K562 (cell line): ENCODE measurements around the gene YKT6. TPM values are rescaled to one million over a fixed set of nuclear protein-coding genes. Genes with fewer than 3 reads are reported as not detected.

ENCODE experiments used
- ATAC-seq: fragments of 200-7000 bp; cut with Tn5 transposase; 3 replicates; pipeline ENCODE4 v1.9.1; 2020; ENCODE audit warnings: moderate library complexity
- BruUV-seq: library from RNA; stranded (reverse); fragments of 400-500 nt; replicated peaks from 2 replicates; lab custom pipeline; 2021; lab: Mats Ljungman, UMichigan
- CTCF ChIA-PET: fragments of 300-600 bp; formaldehyde crosslinking; extraction: SDS; loops from one replicate; lab custom pipeline; 2021; ENCODE audit warnings: low intra/inter-chr PET ratio; lab: Yijun Ruan, JAX
- POLR2A ChIA-PET: fragments of 300-600, 350-650 bp; sonication (Branson Sonifier 250); formaldehyde crosslinking; extraction: SDS; loops from one replicate; lab custom pipeline; 2021; ENCODE audit warnings: antibody characterized with exemption, inconsistent platforms; lab: Yijun Ruan, JAX
- DNase-seq, 4 experiments: peaks; one replicate each; pipeline versions ENCODE4 v3.0.0 to v3.0.0-alpha.2; 2011 to 2018; ENCODE audit warnings: low spot score in 3 of 4, mixed read lengths in 3 of 4; ENCODE audit errors: extremely low read depth in 1 of 4
- FAIRE-seq: peaks from 2 replicates; lab custom pipeline; 2011; peaks lifted over from hg19 to GRCh38; lab: Jason Lieb, UNC
- H2AFZ ChIP-seq: 2 replicates; pipeline ENCODE4 v1.6.0; 2011; ENCODE audit warnings: low read depth, low read length, control low read depth, inconsistent platforms
- H3K27ac ChIP-seq: fragments of 200-600 bp; 3 replicates; pipeline ENCODE4 v1.8.0; 2011; ENCODE audit warnings: low read depth, mild to moderate bottlenecking, control low read depth, inconsistent platforms, low read length, moderate library complexity, mixed read lengths; ENCODE audit errors: extremely low read depth
- H3K27me3 ChIP-seq, 2 experiments: fragments of 300-600 bp in 1 of 2; 2 replicates in 1 of 2; 3 replicates in 1 of 2; pipeline versions ENCODE4 v1.6.0 to v1.8.0; 2011; ENCODE audit warnings: inconsistent platforms in 2 of 2, low read length in 2 of 2, mild to moderate bottlenecking in 1 of 2, mixed read lengths in 1 of 2, moderate library complexity in 1 of 2; ENCODE audit not compliant: control insufficient read depth in 2 of 2, insufficient read depth in 2 of 2
- H3K36me3 ChIP-seq: fragments of 300-600 bp; 3 replicates; pipeline ENCODE4 v1.8.0; 2011; ENCODE audit warnings: mild to moderate bottlenecking, low read length, inconsistent platforms; ENCODE audit not compliant: control insufficient read depth, insufficient read depth
- H3K4me1 ChIP-seq, 2 experiments: fragments of 200-600 bp in 1 of 2; replicated peaks in 1 of 2; 2 replicates in 1 of 2; 3 replicates in 1 of 2; pipeline versions ENCODE4 v1.5.1 to v1.8.0; 2011; ENCODE audit warnings: inconsistent platforms in 2 of 2, low read length in 2 of 2, mild to moderate bottlenecking in 1 of 2, mixed read lengths in 1 of 2, moderate library complexity in 1 of 2; ENCODE audit not compliant: control insufficient read depth in 2 of 2, insufficient read depth in 2 of 2
- H3K4me2 ChIP-seq: 2 replicates; pipeline ENCODE4 v1.6.1; 2011; ENCODE audit warnings: low read length, control low read depth, inconsistent platforms, mixed read lengths; ENCODE audit not compliant: insufficient read depth
- H3K4me3 ChIP-seq: fragments of 200-600 bp; sonication (generic), shearing (Covaris generic); 2 replicates; pipeline ENCODE4 v1.5.1; 2016; ENCODE audit warnings: control low read depth, inconsistent platforms
- H3K79me2 ChIP-seq: fragments of 200-600 bp; 3 replicates; pipeline ENCODE4 v1.8.0; 2011; ENCODE audit warnings: low read length, inconsistent platforms; ENCODE audit not compliant: control insufficient read depth, insufficient read depth
- H3K9ac ChIP-seq, 2 experiments: 2 replicates each; pipeline versions ENCODE4 v1.6.0 to v1.6.1; 2011; ENCODE audit warnings: low read depth in 2 of 2, low read length in 2 of 2, control low read depth in 1 of 2, inconsistent platforms in 1 of 2, mild to moderate bottlenecking in 1 of 2, mixed read lengths in 1 of 2; ENCODE audit not compliant: insufficient read depth in 1 of 2
- H3K9me1 ChIP-seq: one replicate; pipeline ENCODE4 v1.6.0; 2011; ENCODE audit warnings: inconsistent platforms, mild to moderate bottlenecking, low read length, moderate library complexity; ENCODE audit not compliant: control insufficient read depth, insufficient read depth
- H3K9me3 ChIP-seq: replicated peaks from 2 replicates; pipeline ENCODE4 v1.5.1; 2011; ENCODE audit warnings: low read depth, low read length, inconsistent platforms; ENCODE audit not compliant: control insufficient read depth, insufficient read depth
- H4K20me1 ChIP-seq: replicated peaks from 2 replicates; pipeline ENCODE4 v1.6.1; 2011; ENCODE audit warnings: low read length, inconsistent platforms, mixed read lengths; ENCODE audit not compliant: control insufficient read depth, insufficient read depth
- ATF3 ChIP-seq, 2 experiments: fragments of 450-650 bp in 1 of 2; sonication (generic) in 1 of 2; formaldehyde crosslinking in 1 of 2; IDR thresholded peaks in 1 of 2; conservative IDR thresholded peaks in 1 of 2; 2 replicates each; pipeline versions ENCODE4 v1.6.1 to v1.8.1; 2016 to 2023; ENCODE audit warnings: mild to moderate bottlenecking in 2 of 2, moderate library complexity in 2 of 2, inconsistent platforms in 1 of 2, missing genetic modification reagents in 1 of 2
- BCOR ChIP-seq: fragments of 450-650 bp; IDR thresholded peaks from 2 replicates; pipeline ENCODE4 v1.6.1; 2016
- E2F6 ChIP-seq, 2 experiments: IDR thresholded peaks; 2 replicates each; pipeline ENCODE4 v1.6.1; 2011; ENCODE audit warnings: borderline replicate concordance in 1 of 2, control low read depth in 1 of 2, low read depth in 1 of 2, low read length in 1 of 2, mild to moderate bottlenecking in 1 of 2, mixed read lengths in 1 of 2, moderate library complexity in 1 of 2; ENCODE audit not compliant: insufficient read depth in 1 of 2, insufficient read length in 1 of 2, poor library complexity in 1 of 2, severe bottlenecking in 1 of 2; ENCODE audit errors: extremely low read depth in 1 of 2
- FOSL1 ChIP-seq: fragments of 200-800 bp; sonication (Bioruptor generic); conservative IDR thresholded peaks from 2 replicates; pipeline ENCODE4 v1.6.1; 2016; ENCODE audit warnings: missing genetic modification characterization, missing compliant biosample characterization
- JUND ChIP-seq, 2 experiments: IDR thresholded peaks; 2 replicates in 1 of 2; 3 replicates in 1 of 2; pipeline ENCODE4 v1.6.1; 2011; ENCODE audit warnings: borderline replicate concordance in 2 of 2, low read depth in 2 of 2, low read length in 2 of 2, improper control_type of control experiment in 1 of 2, missing biosample characterization in 1 of 2, missing genetic modification characterization in 1 of 2, missing genetic modification reagents in 1 of 2
- L3MBTL2 ChIP-seq: fragments of 450-650 bp; IDR thresholded peaks from 2 replicates; pipeline ENCODE4 v1.6.1; 2016; ENCODE audit warnings: mild to moderate bottlenecking, moderate library complexity
- NCOA1 ChIP-seq: fragments of 450-650 bp; IDR thresholded peaks from 2 replicates; pipeline ENCODE4 v1.6.1; 2016; ENCODE audit warnings: low read depth
- SIRT6 ChIP-seq: IDR thresholded peaks from one replicate; pipeline ENCODE4 v1.6.1; 2012; ENCODE audit warnings: low read depth, mild to moderate bottlenecking, control low read depth, inconsistent platforms, low read length, moderate library complexity
- TSHZ1 ChIP-seq: fragments of 250-450 bp; sonication (Bioruptor Pico); IDR thresholded peaks from 2 replicates; pipeline ENCODE4 v1.4.0; 2020; ENCODE audit warnings: mild to moderate bottlenecking, moderate library complexity
- USF1 ChIP-seq: sonication (generic); formaldehyde crosslinking; IDR thresholded peaks from 2 replicates; pipeline ENCODE4 v1.9.0; 2022; ENCODE audit warnings: mild to moderate bottlenecking, missing genetic modification reagents
- ZFP36 ChIP-seq: fragments of 150-350 bp; IDR thresholded peaks from 2 replicates; pipeline ENCODE4 v1.6.1; 2018; ENCODE audit warnings: low read length, low read depth; ENCODE audit not compliant: partially characterized antibody
- ZNF75A ChIP-seq: fragments of 450-650 bp; formaldehyde crosslinking; IDR thresholded peaks from 2 replicates; pipeline ENCODE4 v1.4.0; 2020; ENCODE audit warnings: mild to moderate bottlenecking
- WGBS: fragments of 100-300 bp; shearing (Covaris generic); methylation state at CpG from one replicate; pipeline ENCODE4 v1.1.6; 2016; ENCODE audit warnings: low coverage, mixed read lengths; ENCODE audit not compliant: insufficient coverage; ENCODE audit errors: missing lambda C conversion rate; 5-methylcytosine and 5-hydroxymethylcytosine counted together
- in situ Hi-C: fragments of 300-500 bp; cut with MboI; formaldehyde crosslinking; loops from 4 replicates; pipeline ENCODE4 v1.15.0; 2018; ENCODE audit warnings: inconsistent platforms, mixed read lengths
- intact Hi-C: fragments of 100-400 bp; cut with micrococcal nuclease; formaldehyde crosslinking; loops from 2 replicates; pipeline ENCODE4 v1.14.2; 2022
- polyA plus RNA-seq, 8 experiments: library from polyadenylated mRNA; depleted of rRNA in 4 of 8; stranded (reverse) in 5 of 8; unstranded in 3 of 8; fragments of >200 nt; fragmentation: Nextera tagmentation in 2 of 8; fragmentation: Illumina TruSeq in 1 of 8; extraction: Ambion mirVana in 2 of 8; extraction: Trizol in 1 of 8; gene quantifications; 2 replicates each; pipeline versions ENCODE4 v1.2.1 to v1.2.3, GENCODE V29; 2011 to 2014; ENCODE audit warnings: inconsistent platforms in 1 of 8, missing spikeins in 1 of 8
- total RNA-seq, 7 experiments: library from RNA; depleted of rRNA in 6 of 7; stranded (reverse); fragments of >200 nt in 6 of 7; fragmentation: Illumina TruSeq in 2 of 7; extraction: Trizol in 2 of 7; gene quantifications; 2 replicates each; pipeline versions ENCODE4 v1.2.1 to v1.2.3, GENCODE V29; 2011 to 2021; ENCODE audit warnings: low replicate concordance in 1 of 7

The YKT6 gene
- total and polyA plus RNA-seq, 9 of the 15 experiments (the other 6 are each of a cell fraction or from before 2014, with no cell fraction given), result 1.6 to 90.6 (median 75.1) TPM

GRCh38 chr7:44259547-44260457, 59.0 kb downstream of the YKT6 start:
- CTCF ChIA-PET, result no interaction called here
- 44% methylated on average over 18 of the region's 18 CpGs for WGBS
- in situ Hi-C loops, result no loop called here
- intact Hi-C loops, result no loop called here
- Histone ChIP-seq H3K9me1 (no peaks in the 10 kb centered on the region), H3K79me2 (no peaks in the 10 kb centered on the region), H3K4me3 (no peak overlapping the region), H2AFZ (no peak overlapping the region), H3K36me3 (no peaks in the 10 kb centered on the region), H3K4me1 (peaks cover 25 to 26% of the 10 kb centered on the region in 2 experiments), H3K27ac (no peak overlapping the region), H4K20me1 (no peaks in the 10 kb centered on the region; the same call in 1 of the 2 replicates), H3K9ac (0 out of 4 replicates have a peak overlapping the region, but pooled peaks of 1 of the 2 experiments have one; percentile 4), H3K27me3 (peaks cover 21 to 31% of the 10 kb centered on the region in 2 experiments; a peak in 4 of 5 replicates), H3K4me2 (no peak overlapping the region), H3K9me3 (no peaks in the 10 kb centered on the region)
- no peak for ATAC-seq
- POLR2A ChIA-PET, result interaction anchor here (1.1 kb wide), 1 partner anchor 32 kb away, joined by 3 read pairs; no protein-coding TSS in a partner anchor
- BruUV-seq, result no TSS peak
- peak; percentile 79 for FAIRE-seq
- no peak for DNase-seq
- no peak for TF ChIP-seq NCOA1
- TF ChIP-seq L3MBTL2, result peak; percentile 71
- TF ChIP-seq FOSL1, result 0 out of 2 replicates have a peak, but pooled peaks have one; percentile 24
- TF ChIP-seq ZFP36, result peak; percentile 66
- TF ChIP-seq JUND (IDR thresholded peaks at IDR 0.05; ENCODE audit: borderline replicate concordance, low read depth, low read length), result 0 out of 2 replicates have a peak, but pooled peaks have one; percentile 24
- TF ChIP-seq JUND (tag; IDR thresholded peaks at IDR 0.05; ENCODE audit: borderline replicate concordance, low read depth, low read length), result no peak
- TF ChIP-seq ZNF75A (CRISPR knock-in tag), result no peak
- TF ChIP-seq BCOR, result 0 out of 2 replicates have a peak, but pooled peaks have one; percentile 45
- TF ChIP-seq TSHZ1 (CRISPR knock-in tag), result no peak
- peak; percentile 14; the same call in 1 of the 2 replicates for TF ChIP-seq USF1 (CRISPR knock-in tag)
- no peak for TF ChIP-seq SIRT6
- peak; percentile 56 for TF ChIP-seq ATF3 (IDR thresholded peaks at IDR 0.05)
- TF ChIP-seq ATF3 (CRISPR knock-in tag; conservative IDR thresholded peaks at IDR 0.05), result no peak
- TF ChIP-seq E2F6 (IDR thresholded peaks at IDR 0.05; ENCODE audit: borderline replicate concordance in 1 of 2, extremely low read depth in 1 of 2, insufficient read depth in 1 of 2, insufficient read length in 1 of 2, low read depth in 1 of 2, low read length in 1 of 2, poor library complexity in 1 of 2, severe bottlenecking in 1 of 2), result peak in 1 of 2 experiments; percentile 45
